ENCODE results near the gene TMEM231.

GRCh38 chr16:75534560-75535205 is 21.4 kb downstream of the TMEM231 start:
- TF ChIP-seq CTCF (conservative IDR thresholded peaks at IDR 0.05; ENCODE audit: low read depth, low read length) (no peak), EZH2 (IDR thresholded peaks at IDR 0.05; ENCODE audit: borderline replicate concordance, low read depth, low read length, poor library complexity, severe bottlenecking) (no peak)

Measured in A673 (cell line).